ENCODE measurements around the gene FFAR3. TPM values are rescaled to one million over a fixed set of nuclear protein-coding genes. Genes with fewer than 3 reads are reported as not detected.
"Not testable (repeated sequence)": the region's sequence is repeated elsewhere in the genome, so short reads cannot be mapped to it uniquely, and the experiment has no call there.

The FFAR3 gene
- total RNA-seq, 2 donors from 2014 or later = 1.4 to 5.1 TPM

DNA sequence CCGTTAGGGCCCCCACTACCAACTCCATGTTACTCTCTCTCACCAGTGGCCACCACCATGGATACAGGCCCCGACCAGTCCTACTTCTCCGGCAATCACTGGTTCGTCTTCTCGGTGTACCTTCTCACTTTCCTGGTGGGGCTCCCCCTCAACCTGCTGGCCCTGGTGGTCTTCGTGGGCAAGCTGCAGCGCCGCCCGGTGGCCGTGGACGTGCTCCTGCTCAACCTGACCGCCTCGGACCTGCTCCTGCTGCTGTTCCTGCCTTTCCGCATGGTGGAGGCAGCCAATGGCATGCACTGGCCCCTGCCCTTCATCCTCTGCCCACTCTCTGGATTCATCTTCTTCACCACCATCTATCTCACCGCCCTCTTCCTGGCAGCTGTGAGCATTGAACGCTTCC, 574 bp downstream of the FFAR3 start:
- not testable (repeated sequence) for DNase-seq (ENCODE audit: low spot score in 2 of 2); H3K9me3 Mint-ChIP-seq; H3K36me3 Mint-ChIP-seq; H3K27ac Mint-ChIP-seq; ATAC-seq

DNA sequence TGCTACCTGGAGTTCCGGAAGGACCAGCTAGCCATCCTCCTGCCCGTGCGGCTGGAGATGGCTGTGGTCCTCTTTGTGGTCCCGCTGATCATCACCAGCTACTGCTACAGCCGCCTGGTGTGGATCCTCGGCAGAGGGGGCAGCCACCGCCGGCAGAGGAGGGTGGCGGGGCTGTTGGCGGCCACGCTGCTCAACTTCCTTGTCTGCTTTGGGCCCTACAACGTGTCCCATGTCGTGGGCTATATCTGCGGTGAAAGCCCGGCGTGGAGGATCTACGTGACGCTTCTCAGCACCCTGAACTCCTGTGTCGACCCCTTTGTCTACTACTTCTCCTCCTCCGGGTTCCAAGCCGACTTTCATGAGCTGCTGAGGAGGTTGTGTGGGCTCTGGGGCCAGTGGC, 1.1 kb downstream of the FFAR3 start:
- H3K9me3 Mint-ChIP-seq; DNase-seq (ENCODE audit: low spot score in 2 of 2); H3K36me3 Mint-ChIP-seq; ATAC-seq; H3K27ac Mint-ChIP-seq: not testable (repeated sequence)

DNA sequence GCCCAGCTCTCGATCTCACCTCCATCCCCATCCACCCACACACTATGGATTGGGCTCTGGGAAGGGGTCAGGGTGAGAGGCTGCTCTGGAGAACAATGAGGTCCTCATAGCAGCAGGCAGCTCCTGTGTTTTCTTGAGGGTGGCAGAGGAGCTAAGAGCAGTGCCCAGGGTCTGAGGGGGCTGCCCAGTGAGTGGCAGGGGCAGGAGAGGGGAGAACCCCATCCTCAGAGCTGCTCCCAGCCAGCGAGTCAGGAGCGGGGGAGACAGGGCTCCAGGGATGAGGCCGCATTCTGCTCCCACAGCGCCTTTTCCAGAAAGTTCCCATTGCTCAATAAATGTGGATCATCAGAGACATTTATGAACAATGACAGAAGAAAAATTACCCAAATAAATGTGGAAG, 1.8 kb downstream of the FFAR3 start:
- not testable (repeated sequence) for ATAC-seq; DNase-seq (ENCODE audit: low spot score in 2 of 2); H3K9me3 Mint-ChIP-seq; H3K27ac Mint-ChIP-seq; H3K36me3 Mint-ChIP-seq

DNA sequence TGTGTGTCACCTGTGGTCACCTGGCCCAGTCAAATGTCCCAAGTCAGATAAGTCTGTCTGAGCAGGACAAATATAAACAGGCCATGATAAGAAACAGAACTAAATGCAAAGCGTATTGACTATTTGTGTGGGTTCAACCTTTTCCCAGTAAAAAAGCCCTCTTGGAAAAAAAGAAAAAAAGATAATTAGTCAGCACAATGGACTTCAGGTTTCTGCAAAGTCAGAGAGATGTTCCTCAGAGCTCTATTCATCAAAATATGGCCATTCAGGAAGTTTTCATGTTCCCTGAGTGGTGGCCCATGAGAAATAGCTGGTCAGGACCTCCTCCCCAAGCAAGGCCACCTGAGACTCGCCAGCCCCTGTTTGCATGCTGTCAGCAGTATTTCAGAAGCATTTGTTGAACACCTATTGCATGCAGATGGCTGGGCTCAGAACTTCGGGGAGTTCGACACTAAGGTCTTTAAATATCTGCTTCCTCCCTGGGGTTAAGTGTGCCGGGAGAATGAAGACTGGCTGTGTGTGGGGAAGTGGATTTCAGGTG, 2.7 kb downstream of the FFAR3 start:
- ATAC-seq (no peak), DNase-seq (ENCODE audit: low spot score in 2 of 2) (no peak)
- H3K36me3 Mint-ChIP-seq = no peaks in the 10 kb centered on the region
- H3K27ac Mint-ChIP-seq = no peak overlapping the region
- H3K9me3 Mint-ChIP-seq = no peaks in the 10 kb centered on the region

DNA sequence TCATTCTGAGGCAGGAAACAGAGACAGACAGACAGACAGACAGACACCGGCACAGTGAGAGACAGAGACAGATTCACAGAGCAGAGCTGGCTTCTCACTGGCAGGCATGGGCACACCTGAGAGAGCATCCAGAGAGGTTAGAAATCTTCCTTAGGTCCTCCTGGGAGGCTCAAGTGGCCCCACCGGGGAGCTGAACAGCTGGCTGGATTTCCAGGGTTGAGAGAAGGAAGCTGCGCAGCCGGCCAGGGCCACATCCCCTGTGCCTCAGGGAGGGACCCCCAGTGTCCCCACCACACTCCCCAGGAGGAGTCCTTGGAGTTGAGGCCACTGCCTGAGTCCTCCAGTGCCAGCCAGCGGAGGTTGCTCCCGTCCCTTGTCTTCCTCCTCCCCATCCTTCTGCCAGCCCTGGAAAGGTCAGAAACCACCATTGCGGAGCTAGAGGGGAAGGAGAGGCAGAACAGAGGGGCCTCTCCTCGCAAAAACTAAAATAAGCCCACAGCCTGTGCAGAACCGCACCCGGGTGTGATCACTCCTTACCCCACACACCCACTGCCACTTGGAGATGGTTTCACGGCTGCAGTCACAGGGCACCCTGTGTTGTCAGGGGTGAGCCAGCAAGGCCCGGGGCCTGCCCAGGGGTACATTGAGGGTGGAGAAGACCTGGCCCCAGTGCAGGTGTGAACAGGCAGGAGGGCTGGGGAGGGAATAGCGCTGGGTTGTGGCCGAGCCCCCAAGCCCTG, 4.2 kb downstream of the FFAR3 start:
- no peaks in the 10 kb centered on the region for H3K9me3 Mint-ChIP-seq
- H3K36me3 Mint-ChIP-seq = no peaks in the 10 kb centered on the region
- DNase-seq (ENCODE audit: low spot score in 2 of 2) (no peak), ATAC-seq (no peak)
- H3K27ac Mint-ChIP-seq = no peak overlapping the region

DNA sequence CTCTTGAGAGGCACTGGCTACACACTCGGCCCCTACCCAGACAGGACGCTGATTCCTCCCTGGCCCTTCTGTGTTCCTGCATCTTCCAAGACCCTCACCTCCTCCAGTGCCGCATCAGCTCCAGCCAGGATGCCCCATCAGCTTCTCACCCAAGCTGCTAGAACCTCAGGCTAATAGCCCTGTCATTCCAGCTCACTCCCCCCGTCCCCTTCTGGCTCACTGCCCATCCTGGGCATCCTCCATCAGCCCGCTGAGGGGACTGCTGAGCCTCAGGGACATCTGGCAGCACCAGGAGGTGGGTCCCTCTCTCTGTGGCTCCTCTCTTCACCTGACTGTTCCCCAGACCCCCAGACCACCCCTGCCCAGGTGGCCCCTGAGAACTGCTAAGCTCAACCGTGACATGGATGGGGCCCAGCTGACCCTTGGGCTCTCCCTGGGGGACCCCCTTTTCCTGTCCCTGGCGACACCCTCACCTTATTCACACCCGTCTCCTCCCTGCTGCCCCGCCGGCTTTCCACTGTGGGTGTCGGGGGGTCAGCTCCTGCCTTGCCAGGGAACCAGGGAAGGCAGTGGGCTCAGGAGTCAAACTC, 4.8 kb downstream of the FFAR3 start:
- DNase-seq (ENCODE audit: low spot score in 2 of 2) (no peak), ATAC-seq (no peak)
- H3K27ac Mint-ChIP-seq = no peak overlapping the region
- no peaks in the 10 kb centered on the region for H3K36me3 Mint-ChIP-seq
- no peaks in the 10 kb centered on the region for H3K9me3 Mint-ChIP-seq

DNA sequence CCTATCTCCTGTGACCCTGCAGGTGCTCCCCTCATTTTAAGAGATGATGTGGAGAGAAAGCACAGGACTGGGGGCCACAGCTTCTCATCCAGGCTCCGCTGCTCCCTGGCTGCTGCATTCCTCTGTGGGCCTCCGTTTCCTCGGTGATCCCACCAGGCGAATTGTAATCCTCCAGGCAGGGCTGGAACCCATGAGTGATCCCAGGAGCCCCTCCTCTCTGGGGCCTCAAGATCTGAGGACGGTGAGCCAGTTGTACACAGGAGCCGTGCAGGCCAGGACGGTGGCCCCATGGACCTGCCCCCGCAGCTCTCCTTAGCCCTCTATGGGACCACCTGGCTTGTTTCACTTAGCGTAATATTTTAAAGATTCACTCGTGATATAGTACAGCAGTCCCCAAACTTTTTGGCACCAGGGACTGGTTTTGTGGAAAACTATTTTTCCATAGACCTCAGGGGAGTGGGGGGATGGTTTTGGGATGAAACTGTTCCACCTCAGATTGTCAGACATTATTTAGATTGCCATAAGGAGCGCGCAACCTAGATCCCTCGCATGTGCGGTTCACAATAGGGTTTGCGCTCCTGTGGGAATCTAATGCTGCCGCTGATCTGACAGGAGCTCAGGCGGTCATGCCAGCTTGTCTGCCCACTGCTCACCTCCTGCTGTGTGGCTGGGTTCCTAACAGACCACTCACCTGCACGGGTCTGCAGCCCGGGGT, 5.6 kb downstream of the FFAR3 start:
- ATAC-seq (no peak), DNase-seq (ENCODE audit: low spot score in 2 of 2) (no peak)
- no peaks in the 10 kb centered on the region for H3K36me3 Mint-ChIP-seq
- H3K27ac Mint-ChIP-seq = no peak overlapping the region
- no peaks in the 10 kb centered on the region for H3K9me3 Mint-ChIP-seq

DNA sequence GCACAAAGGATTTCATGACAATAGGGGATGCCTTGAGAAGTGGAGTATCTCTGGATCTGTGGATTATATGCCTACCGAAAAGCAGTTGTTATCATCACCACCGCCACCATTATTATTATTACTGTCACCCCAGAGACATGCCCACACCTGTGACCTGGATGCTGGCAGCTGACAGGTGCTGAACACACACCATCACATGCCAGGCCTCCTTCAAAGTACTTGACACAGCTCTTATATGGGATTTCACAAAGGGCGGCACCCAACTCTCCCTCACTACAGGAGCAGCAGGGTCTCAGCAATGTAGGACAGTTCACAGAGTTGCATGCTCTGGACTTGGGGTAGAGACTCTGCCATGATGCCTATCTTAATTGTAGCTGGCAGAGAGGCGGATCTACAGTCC, 7.0 kb downstream of the FFAR3 start:
- Mint-ChIP-seq H3K9me3 (no peaks in the 10 kb centered on the region), H3K27ac (no peak overlapping the region), H3K36me3 (no peaks in the 10 kb centered on the region)
- ATAC-seq = no peak
- no peak for DNase-seq (ENCODE audit: low spot score in 2 of 2)

DNA sequence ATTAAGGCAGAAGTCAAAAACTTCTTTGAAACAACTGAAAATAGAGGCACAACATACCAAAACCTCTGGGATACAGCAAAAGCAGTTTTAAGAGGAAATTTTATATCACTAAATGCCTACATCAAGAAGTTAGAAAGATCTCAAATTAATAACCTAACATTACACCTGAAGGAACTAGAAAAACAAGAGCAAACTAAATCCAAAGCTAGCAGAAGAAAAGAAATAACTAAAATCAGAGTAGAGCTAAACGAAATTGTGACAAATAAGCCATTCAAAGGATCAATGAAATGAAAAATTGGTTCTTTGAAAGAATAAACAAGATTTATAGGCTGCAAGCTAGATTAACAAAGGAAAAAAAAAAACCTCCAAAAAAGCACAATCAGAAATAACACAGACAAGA, 10.1 kb downstream of the FFAR3 start:
- H3K27ac Mint-ChIP-seq = no peak overlapping the region
- H3K9me3 Mint-ChIP-seq = no peaks in the 10 kb centered on the region
- H3K36me3 Mint-ChIP-seq = no peaks in the 10 kb centered on the region
- ATAC-seq (no peak), DNase-seq (ENCODE audit: low spot score in 2 of 2) (no peak)

DNA sequence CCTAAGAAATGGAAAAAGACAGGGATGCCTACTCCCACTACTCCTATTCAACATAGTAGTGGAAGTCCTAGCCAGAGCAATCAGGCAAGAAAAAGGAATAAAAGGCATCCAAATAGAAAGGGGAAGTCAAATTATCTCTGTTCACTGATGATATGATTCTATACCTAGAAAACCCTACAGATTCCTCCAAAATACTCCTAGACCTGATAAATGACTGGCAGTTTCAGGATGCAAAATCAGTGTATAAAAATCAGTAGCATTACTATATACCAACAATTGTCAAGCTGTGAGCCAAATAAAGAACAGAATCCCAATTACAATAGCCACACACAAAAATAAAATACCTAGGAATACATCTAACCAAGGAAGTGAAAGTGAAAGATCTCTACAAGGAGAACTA, 11.3 kb downstream of the FFAR3 start:
- H3K27ac Mint-ChIP-seq = no peak overlapping the region
- no peaks in the 10 kb centered on the region for H3K36me3 Mint-ChIP-seq
- DNase-seq (ENCODE audit: low spot score in 2 of 2) (no peak), ATAC-seq (no peak)
- H3K9me3 Mint-ChIP-seq = no peaks in the 10 kb centered on the region

DNA sequence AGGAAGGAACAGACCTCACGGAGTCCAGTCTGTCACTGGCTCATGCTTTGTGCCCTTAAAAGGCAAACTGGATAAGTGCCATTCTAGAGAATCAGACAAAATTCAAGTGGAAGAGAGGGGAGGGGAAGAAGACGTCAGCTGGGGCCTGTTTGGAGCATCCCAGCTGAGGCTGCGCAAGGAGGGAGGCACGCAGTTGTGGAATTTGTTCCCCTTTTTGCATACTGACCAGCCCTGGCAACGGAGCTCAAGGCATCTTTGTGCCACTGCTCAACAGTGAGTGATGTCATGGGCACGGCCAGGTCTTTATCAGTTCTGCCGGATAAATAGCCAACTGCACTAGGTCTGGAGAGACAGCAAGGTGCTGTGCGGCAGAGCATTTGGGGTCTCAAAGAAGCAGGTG, 12.5 kb downstream of the FFAR3 start, which contains the start of gene GPR42:
GPR42 (plus strand) TSS at position 347 of the 400 bp plus-strand sequence. CDS start 292 bp downstream, outside the sequence.
- no peaks in the 10 kb centered on the region for H3K36me3 Mint-ChIP-seq
- no peaks in the 10 kb centered on the region for H3K9me3 Mint-ChIP-seq
- DNase-seq (ENCODE audit: low spot score in 2 of 2) (no peak), ATAC-seq (no peak)
- no peak within 1 kb of the TSS for H3K27ac Mint-ChIP-seq

DNA sequence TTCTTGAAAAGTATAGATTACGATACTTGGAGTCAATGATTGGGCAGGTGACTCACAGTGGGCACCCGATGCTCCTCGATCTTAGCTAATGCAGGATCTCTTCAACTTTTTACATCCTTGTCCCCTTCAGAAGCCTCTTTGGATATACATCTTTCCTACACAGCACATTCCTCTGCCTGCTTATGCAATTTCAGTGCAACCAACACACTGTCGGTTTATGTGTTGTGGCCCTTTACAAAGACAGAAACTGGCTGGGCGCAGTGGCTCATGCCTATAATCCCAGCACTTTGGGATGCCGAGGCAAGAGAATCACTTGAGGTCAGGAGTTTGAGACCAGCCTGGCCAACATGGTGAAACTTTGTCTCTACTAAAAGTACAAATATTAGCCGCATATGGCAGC, 15.2 kb downstream of the FFAR3 start:
- H3K36me3 Mint-ChIP-seq = no peaks in the 10 kb centered on the region
- peaks cover 0 to 1% of the 10 kb centered on the region in 2 donors for H3K9me3 Mint-ChIP-seq
- peak overlapping the region in 1 of 2 donors; percentile 46 for H3K27ac Mint-ChIP-seq
- DNase-seq (ENCODE audit: low spot score in 2 of 2) (no peak), ATAC-seq (no peak)

DNA sequence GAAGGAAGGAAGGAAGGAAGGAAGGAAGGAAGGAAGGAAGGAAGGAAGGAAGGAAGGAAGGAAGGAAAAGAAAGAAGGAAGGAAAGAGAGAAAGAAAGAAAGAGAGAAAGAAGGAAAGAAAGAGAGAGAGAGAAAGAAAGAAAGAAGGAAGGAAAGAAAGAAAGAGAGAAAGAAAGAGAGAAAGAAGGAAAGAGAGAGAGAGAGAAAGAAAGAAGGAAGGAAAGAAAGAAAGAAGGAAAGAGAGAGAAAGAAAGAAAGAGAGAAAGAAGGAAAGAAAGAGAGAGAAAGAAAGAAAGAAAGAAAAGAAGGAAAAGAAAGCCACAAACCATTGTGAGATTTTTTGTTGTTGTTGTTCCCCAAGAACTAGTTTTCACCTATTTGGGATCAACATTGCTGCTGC, 15.8 kb downstream of the FFAR3 start:
- not testable (repeated sequence) for H3K36me3 Mint-ChIP-seq; ATAC-seq; DNase-seq (ENCODE audit: low spot score in 2 of 2); H3K9me3 Mint-ChIP-seq
- peak overlapping the region in 1 of 2 donors; percentile 46 for H3K27ac Mint-ChIP-seq

DNA sequence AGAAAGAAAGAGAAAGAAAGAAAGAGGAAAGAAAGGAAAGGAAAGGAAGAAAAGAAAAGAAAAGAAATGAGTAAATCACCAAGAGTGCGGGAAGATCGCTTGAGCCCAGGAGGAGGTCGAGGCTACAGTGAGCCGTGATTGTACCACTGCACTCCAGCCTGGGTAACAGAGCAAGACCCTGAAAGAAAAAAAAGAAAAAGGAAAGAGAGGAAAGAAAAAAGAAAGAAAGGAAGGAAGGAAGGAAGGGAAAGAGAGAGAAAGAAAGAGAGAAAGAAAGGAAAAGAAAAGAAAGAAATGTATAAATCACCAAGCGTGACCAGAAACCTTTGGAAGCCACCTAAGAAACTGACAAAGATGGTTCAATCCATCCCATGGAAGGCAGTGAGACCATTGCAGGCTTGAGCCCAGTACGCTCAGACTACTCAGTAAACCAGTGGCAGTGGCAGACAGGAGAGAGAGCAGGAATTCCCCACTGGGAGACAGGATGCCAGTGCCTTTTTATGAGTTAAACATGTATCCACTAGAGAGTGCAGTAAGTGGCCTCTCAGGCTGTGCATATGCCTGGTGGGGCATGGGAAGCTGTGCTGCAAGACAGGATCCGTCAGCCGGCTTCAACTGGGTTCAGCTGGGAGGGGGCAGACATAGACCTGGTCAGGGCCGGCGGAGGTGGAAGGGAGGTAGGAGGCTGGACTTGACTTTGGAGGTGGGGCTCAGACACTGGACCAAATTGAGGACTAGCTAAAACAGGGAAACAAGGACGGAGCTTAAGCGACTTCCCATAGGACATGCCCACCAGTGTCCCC, 17.4 kb downstream of the FFAR3 start:
- Mint-ChIP-seq H3K9me3 (peaks cover 0 to 5% of the 10 kb centered on the region in 2 donors), H3K27ac (peak overlapping the region; percentile 46 to 73), H3K36me3 (no peaks in the 10 kb centered on the region)
- DNase-seq (ENCODE audit: low spot score in 2 of 2) (no peak), ATAC-seq (no peak)

DNA sequence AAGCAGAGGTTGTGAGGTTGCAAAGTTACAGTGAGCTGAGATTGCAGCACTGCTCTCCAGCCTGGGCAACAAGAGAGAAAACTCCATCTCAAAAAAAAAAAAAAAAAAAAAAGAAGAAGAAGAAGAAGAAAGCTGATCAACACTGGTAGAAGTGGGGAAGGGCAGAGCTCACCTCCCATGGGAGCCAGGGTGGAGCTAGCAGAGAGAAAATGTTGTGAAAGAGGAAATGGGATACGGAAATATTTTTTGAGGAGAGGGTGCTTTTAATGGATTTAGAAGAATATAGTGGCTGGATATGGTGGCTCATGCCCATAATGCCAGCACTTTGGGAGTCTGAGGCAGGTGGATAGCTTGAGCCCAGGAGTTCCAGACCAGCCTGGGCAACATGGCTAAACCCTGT, 19.4 kb downstream of the FFAR3 start:
- no peaks in the 10 kb centered on the region for H3K36me3 Mint-ChIP-seq
- ATAC-seq = no peak
- H3K27ac Mint-ChIP-seq = no peak overlapping the region
- H3K9me3 Mint-ChIP-seq = peaks cover 0 to 5% of the 10 kb centered on the region in 2 donors
- DNase-seq (ENCODE audit: low spot score in 2 of 2) = no peak

DNA sequence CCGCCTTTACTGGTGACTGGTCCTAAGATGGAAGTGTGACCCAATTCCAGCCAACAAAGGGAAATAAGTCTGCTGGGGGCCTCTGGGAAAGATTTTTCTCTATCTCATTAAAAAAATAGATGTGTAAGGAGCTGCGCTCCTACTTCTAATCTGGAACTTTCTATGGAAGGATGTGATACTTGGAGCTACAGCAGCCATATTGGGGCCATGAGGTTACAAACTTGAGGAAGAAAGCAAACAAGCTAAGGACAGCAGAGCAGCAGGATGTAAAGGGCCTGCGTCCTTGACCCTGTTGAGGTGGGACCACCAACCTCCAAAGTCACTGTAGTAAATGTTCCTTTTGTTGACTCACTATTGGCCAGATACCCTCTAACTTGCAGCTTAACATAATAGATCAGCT, 20.1 kb downstream of the FFAR3 start:
- DNase-seq (ENCODE audit: low spot score in 2 of 2) (no peak), ATAC-seq (no peak)
- Mint-ChIP-seq H3K27ac (no peak overlapping the region), H3K36me3 (no peaks in the 10 kb centered on the region), H3K9me3 (peaks cover 0 to 5% of the 10 kb centered on the region in 2 donors)

DNA sequence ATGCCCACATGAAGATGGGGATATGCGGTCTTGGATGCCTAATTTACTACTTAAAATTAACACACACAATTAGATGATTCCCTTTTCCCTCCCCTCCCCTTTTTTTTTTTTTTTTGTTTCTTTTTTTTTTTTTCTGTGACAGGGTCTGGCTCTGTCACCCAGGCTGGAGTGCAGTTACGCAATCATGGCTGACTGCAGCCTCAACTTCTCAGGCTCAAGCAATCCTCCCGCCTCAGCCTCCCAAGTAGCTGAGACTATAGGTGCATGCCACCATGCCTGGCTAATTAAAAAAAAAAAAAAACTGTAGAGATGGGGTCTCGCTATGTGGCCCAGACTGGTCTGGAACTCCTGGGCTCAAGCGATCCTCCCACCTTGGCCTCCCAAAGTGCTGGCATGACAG, 21.3 kb downstream of the FFAR3 start:
- H3K27ac Mint-ChIP-seq; H3K36me3 Mint-ChIP-seq; H3K9me3 Mint-ChIP-seq; DNase-seq (ENCODE audit: low spot score in 2 of 2); ATAC-seq: not testable (repeated sequence)
